Activated CD4-positive, alpha-beta memory T cell treated with anti-CD3 and anti-CD28 coated beads for 36 hours (primary cell): ENCODE data around the gene PDILT. TPM values are rescaled to one million over a fixed set of nuclear protein-coding genes. Genes with fewer than 3 reads are reported as not detected.
"Not testable (repeated sequence)": the region's sequence is repeated elsewhere in the genome, so short reads cannot be mapped to it uniquely, and the experiment has no call there.

Experiments used
- CTCF ChIA-PET: fragments of 350-600 bp; sonication (Branson Sonifier 250); formaldehyde crosslinking; loops from one replicate; lab custom pipeline; 2021; ENCODE audit warnings: antibody characterized with exemption, inconsistent platforms; lab: Charles Lee
- POLR2A ChIA-PET: fragments of 350-600 bp; sonication (Branson Sonifier 250); formaldehyde crosslinking; loops from one replicate; lab custom pipeline; 2021; ENCODE audit warnings: antibody characterized with exemption; lab: Charles Lee
- DNase-seq: peaks from one replicate; pipeline ENCODE4 v3.0.0-alpha.2; 2020
- H3K27ac Mint-ChIP-seq: one replicate; pipeline ENCODE4 v1.8.0; 2021; ENCODE audit warnings: mixed read lengths
- H3K27me3 Mint-ChIP-seq: one replicate; pipeline ENCODE4 v1.8.0; 2021; ENCODE audit warnings: mixed read lengths
- H3K36me3 Mint-ChIP-seq: one replicate; pipeline ENCODE4 v1.8.0; 2021; ENCODE audit warnings: mixed read lengths
- H3K4me1 Mint-ChIP-seq: one replicate; pipeline ENCODE4 v1.8.0; 2021; ENCODE audit warnings: low read depth, mixed read lengths
- H3K4me3 Mint-ChIP-seq: one replicate; pipeline ENCODE4 v1.8.0; 2021; ENCODE audit warnings: mild to moderate bottlenecking, mixed read lengths
- H3K9me3 Mint-ChIP-seq: one replicate; pipeline ENCODE4 v1.8.0; 2021; ENCODE audit warnings: mixed read lengths
- intact Hi-C: fragments of 100-400 bp; cut with micrococcal nuclease; formaldehyde crosslinking; loops from one replicate; pipeline ENCODE4 v1.15.1; 2023
- total RNA-seq, 2 experiments: library from RNA; stranded (reverse); gene quantifications; one replicate each; pipeline ENCODE4 v1.2.3, GENCODE V29; 2021

The PDILT gene
- total RNA-seq, 2 experiments from 2014 or later: not detected

DNA sequence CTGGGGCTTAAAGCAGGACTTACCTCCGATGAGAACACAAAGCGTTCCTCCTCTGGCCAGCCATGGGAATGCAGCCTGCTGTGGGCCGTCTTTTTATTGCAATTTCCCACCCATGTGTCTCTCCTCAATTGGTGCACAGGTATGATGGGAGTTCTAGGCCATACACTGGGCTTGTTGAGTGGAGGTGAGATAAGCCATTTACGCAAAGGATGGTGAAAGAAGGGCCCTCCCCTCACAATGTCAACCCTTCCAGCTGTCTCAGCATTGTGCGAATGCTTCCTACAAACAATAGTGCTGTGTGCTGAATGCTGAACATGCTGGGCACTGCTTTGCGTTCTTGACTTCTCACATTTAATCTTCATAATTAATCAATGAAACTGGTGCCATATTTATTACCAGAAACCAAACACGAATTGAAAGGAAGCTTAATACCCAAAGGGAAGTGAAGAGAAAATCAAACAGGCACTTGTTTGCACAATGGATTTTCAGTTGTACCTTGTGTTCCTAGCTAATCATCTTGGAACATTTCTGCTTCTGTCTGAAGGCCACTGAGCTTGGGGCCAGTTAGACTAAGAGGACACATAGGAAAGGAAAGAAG is 77.0 kb downstream of the PDILT start, which contains the start of gene GP2:
Gene GP2 (minus strand): TSS at position 70 of the 598 bp plus-strand sequence. CDS start 1,082 bp downstream, outside the sequence.
- Mint-ChIP-seq H3K27ac (no peak within 1 kb of the TSS), H3K9me3 (no peaks in the 10 kb centered on the region), H3K36me3 (no peaks in the 10 kb centered on the region), H3K27me3 (no peaks in the 10 kb centered on the region), H3K4me3 (no peak within 1 kb of the TSS), H3K4me1 (no peaks in the 10 kb centered on the region)
- DNase-seq: no peak
- intact Hi-C loops: no loop called here
- ChIA-PET CTCF (no interaction called here), POLR2A (no interaction called here)

DNA sequence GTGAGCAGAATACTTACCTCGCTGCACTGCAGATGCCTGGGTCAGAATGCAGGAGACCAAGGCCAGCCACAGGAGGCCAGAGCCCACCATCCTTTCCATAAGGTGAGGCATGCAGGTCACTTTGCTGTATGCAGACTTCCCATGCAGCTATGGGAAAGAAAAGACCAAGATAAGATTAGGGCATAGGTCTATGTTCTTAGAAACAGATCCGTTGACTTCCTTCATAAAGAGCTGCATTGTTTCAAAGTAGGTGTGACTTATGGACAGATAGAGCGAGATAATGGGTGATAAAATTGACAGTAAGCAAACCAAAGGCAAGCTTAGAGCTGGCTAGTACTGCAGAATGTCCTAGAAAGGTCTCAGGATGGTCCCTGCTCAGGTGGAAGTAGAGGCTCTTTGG is 78.2 kb downstream of the PDILT start:
- no peak for DNase-seq
- CTCF ChIA-PET: no interaction called here
- H3K4me3 Mint-ChIP-seq: no peak overlapping the region
- intact Hi-C loops: no loop called here
- no peaks in the 10 kb centered on the region for H3K4me1 Mint-ChIP-seq
- no peaks in the 10 kb centered on the region for H3K9me3 Mint-ChIP-seq
- H3K36me3 Mint-ChIP-seq: no peaks in the 10 kb centered on the region
- H3K27ac Mint-ChIP-seq: no peak overlapping the region
- POLR2A ChIA-PET: no interaction called here
- no peaks in the 10 kb centered on the region for H3K27me3 Mint-ChIP-seq

DNA sequence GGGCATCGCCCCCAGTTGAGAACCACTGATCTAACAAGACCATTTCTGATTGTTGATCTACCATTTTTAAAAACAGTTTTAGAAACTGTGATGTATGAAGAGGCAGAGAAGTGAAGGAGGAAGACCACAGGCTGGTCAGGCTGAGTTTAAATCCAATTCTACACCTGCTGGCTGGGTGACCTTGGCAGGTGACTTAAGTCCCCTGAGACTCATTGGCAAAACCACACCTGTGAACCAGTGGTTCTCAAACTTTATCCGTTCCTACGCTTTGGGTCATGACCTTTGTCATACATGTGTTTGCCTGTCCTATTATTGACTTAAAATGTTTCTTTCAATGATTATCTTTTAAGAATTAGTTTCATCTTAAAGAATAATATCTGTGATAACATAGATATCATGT is 79.5 kb downstream of the PDILT start:
- POLR2A ChIA-PET: no interaction called here
- H3K36me3 Mint-ChIP-seq: no peaks in the 10 kb centered on the region
- no peaks in the 10 kb centered on the region for H3K27me3 Mint-ChIP-seq

DNA sequence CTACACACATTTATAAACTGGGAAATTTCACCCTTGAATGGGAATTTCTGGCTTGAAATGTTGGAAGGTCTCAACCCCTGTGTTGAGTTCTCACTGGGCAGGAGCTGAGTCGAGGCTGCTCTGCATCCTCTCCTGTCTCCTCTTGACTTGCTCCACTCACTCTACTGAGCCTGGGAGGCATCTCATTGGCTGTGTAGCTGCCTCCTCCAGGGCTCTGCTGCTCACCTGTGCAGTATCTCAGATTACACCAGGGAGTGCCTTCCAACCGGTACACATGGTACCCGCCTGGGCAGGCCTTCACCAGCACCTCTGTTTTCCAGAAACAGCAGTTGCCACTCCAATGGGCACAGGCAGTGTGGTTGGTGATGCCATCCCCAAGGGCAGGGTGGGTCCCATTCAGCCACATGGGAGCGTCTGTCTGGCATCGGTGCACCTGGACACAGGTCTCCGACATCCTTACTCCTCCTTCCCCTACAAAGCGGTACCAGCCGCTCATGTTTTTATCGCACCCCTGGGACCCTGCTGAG is 80.9 kb downstream of the PDILT start:
- Mint-ChIP-seq H3K9me3 (no peaks in the 10 kb centered on the region), H3K27me3 (no peaks in the 10 kb centered on the region), H3K4me3 (no peak overlapping the region), H3K4me1 (no peaks in the 10 kb centered on the region), H3K36me3 (no peaks in the 10 kb centered on the region), H3K27ac (no peak overlapping the region)
- ChIA-PET POLR2A (no interaction called here), CTCF (interaction anchor here (1.4 kb wide), 1 partner anchor 61 kb away, joined by 3 read pairs; no protein-coding TSS in a partner anchor)
- DNase-seq: no peak
- intact Hi-C loops: no loop called here

More for the DNA sequence above, 79.5 kb downstream of the PDILT start:
- Mint-ChIP-seq H3K4me3 (no peak overlapping the region), H3K9me3 (no peaks in the 10 kb centered on the region), H3K4me1 (no peaks in the 10 kb centered on the region), H3K27ac (no peak overlapping the region)
- DNase-seq: no peak
- CTCF ChIA-PET: no interaction called here
- intact Hi-C loops: no loop called here

DNA sequence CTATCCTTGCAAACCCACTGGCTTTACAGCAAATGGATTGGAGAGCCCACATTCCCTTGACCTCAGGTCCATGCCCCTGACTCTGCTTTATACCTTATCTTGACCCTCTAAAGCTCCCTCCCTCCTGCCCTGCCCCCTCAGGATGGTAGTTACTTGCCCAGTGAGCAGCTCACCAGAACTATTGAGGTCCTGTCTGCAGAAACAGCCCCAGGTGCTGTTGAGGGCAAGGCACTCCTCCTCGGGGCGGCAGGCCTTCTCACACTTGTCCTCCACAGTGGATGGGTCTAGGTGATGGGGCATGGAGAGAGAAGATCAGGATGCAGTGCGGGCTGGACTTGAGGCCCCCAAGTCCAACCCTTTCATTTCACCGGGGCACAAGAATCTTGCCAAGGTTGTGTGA is 81.8 kb downstream of the PDILT start:
- H3K9me3 Mint-ChIP-seq: no peaks in the 10 kb centered on the region
- ChIA-PET CTCF (interaction anchor here (1.4 kb wide), 1 partner anchor 62 kb away, joined by 3 read pairs; no protein-coding TSS in a partner anchor), POLR2A (no interaction called here)
- no peaks in the 10 kb centered on the region for H3K27me3 Mint-ChIP-seq
- no peaks in the 10 kb centered on the region for H3K36me3 Mint-ChIP-seq
- no peaks in the 10 kb centered on the region for H3K4me1 Mint-ChIP-seq
- H3K4me3 Mint-ChIP-seq: no peak overlapping the region
- intact Hi-C loops: no loop called here
- H3K27ac Mint-ChIP-seq: no peak overlapping the region
- no peak for DNase-seq

DNA sequence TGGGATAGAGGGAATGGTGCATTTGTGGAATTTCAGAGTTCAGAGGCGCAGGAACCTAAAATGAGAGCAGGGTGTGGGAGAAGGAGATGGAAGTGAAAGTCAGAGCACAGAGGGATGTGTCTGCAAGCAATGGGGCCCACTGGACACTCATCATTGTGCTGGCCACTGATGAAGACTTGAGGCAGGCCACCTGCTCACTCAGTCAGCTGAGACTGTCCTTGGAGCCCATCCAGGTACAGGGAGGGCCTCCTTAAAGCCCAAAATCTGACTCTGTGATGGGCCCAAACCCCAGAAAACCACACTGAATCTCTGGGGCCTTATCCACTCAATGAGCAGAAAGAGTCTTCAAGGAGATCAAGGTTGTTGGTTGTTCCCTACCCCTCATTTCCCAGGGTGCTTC is 82.9 kb downstream of the PDILT start:
- Mint-ChIP-seq H3K4me3 (no peak overlapping the region), H3K4me1 (no peaks in the 10 kb centered on the region), H3K36me3 (no peaks in the 10 kb centered on the region), H3K27ac (no peak overlapping the region), H3K9me3 (no peaks in the 10 kb centered on the region), H3K27me3 (no peaks in the 10 kb centered on the region)
- intact Hi-C loops: no loop called here
- POLR2A ChIA-PET: no interaction called here
- CTCF ChIA-PET: no interaction called here
- no peak for DNase-seq

DNA sequence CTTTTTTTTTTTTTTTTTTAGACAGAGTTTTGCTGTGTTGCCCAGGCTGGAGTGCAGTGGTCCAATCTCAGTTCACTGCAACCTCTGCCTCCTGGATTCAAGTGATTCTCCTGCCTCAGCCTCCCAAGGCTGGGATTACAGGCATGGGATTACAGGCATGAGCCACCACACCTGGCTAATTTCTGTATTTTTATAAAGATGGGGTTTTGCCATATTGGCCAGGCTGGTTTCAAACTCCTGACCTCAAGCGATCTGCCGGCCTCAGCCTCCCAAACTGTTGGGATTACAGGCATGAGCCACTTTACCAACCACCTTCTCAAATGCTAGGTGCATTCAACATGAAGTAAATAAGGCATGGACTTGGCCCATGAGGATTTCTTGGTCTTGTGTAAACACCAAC is 83.5 kb downstream of the PDILT start:
- H3K27ac Mint-ChIP-seq, H3K4me1 Mint-ChIP-seq, H3K9me3 Mint-ChIP-seq, H3K36me3 Mint-ChIP-seq, intact Hi-C loops, H3K4me3 Mint-ChIP-seq, CTCF ChIA-PET, DNase-seq, H3K27me3 Mint-ChIP-seq, POLR2A ChIA-PET: not testable (repeated sequence)

DNA sequence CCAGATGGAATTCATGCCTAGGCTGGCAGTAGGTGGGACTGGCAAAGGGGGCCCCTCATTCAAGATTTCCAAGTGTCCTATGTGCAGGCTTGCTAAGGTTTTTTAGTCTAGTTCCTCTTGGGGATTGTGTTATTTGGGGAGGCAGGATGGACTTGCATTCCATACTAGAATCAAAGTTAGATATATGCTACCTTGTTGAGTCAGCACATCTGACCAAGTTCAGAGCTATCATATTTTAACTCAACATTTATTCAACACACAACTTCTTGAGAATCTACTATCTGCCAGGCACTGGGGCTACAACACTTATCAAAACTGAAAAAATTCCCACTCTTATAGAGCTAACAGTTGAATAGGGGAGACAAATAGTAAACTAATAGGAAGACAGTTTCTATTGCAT is 83.9 kb downstream of the PDILT start:
- H3K4me1 Mint-ChIP-seq: no peaks in the 10 kb centered on the region
- POLR2A ChIA-PET: no interaction called here
- no peaks in the 10 kb centered on the region for H3K9me3 Mint-ChIP-seq
- no peaks in the 10 kb centered on the region for H3K27me3 Mint-ChIP-seq
- H3K36me3 Mint-ChIP-seq: no peaks in the 10 kb centered on the region
- CTCF ChIA-PET: no interaction called here
- H3K4me3 Mint-ChIP-seq: no peak overlapping the region
- intact Hi-C loops: no loop called here
- no peak overlapping the region for H3K27ac Mint-ChIP-seq
- DNase-seq: no peak

DNA sequence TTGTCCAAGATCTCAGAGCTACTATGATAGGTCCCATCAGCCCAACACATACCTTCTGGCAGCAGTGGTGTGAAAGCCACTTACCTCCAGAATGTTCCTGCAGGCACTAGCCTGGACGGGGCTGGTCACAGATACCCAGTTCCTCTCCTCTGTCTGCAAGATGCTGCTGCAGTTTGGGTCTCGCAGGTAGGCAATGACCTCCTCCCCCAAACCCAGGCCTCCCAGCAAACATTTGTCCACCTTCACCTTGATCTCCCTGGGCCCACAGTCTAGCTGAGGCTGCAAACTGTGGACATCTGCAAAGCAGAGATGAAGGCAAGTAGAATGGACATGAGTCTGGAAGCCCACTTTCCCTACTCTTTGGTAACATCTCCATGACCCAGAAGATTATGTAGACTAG is 84.4 kb downstream of the PDILT start:
- Mint-ChIP-seq H3K9me3 (no peaks in the 10 kb centered on the region), H3K4me1 (no peaks in the 10 kb centered on the region), H3K27me3 (no peaks in the 10 kb centered on the region), H3K4me3 (no peak overlapping the region), H3K27ac (no peak overlapping the region), H3K36me3 (no peaks in the 10 kb centered on the region)
- intact Hi-C loops: no loop called here
- ChIA-PET POLR2A (no interaction called here), CTCF (no interaction called here)
- DNase-seq: no peak

DNA sequence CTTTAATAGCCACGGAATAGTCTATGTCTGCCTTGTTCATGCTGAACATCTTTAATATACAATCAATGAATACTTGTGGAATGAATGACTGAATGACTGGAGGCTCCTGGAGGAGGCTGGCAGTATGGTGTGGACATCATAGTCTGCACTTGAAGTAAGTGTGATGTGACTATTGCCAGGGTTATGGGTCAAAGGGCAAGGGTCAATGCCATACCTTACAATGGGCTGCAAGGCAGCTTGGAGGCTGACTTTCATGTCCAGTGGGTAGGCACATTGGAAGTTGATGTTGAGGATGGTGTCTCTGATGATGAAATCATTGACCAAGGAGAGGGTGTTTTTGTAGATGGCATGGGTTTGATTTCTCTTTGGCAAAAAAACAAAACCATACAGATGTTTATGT is 85.1 kb downstream of the PDILT start:
- CTCF ChIA-PET: no interaction called here

DNA sequence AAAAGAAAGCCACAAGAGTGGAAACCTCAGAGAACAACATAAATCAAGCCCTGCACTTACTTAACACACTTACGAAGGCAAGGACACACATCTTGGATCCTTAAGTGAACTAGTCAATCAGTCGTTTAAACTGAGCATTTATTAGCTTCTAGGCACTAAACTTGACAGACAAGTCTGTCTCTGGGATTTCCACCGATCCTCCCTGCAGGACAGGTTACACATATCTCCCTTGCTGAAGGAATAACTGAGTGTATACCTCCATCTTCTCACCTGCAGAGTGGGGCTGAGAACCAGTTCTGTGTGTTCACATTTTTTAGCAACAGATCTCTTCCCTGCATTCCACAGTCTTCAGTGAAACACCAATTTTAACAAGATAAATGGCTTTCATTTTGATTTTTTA is 86.1 kb downstream of the PDILT start:
- no peaks in the 10 kb centered on the region for H3K9me3 Mint-ChIP-seq

More for the DNA sequence above, 85.1 kb downstream of the PDILT start:
- H3K9me3 Mint-ChIP-seq: no peaks in the 10 kb centered on the region
- POLR2A ChIA-PET: no interaction called here
- no peaks in the 10 kb centered on the region for H3K4me1 Mint-ChIP-seq
- H3K4me3 Mint-ChIP-seq: no peak overlapping the region
- peaks cover 2% of the 10 kb centered on the region for H3K27me3 Mint-ChIP-seq
- intact Hi-C loops: no loop called here
- DNase-seq: no peak
- no peaks in the 10 kb centered on the region for H3K36me3 Mint-ChIP-seq
- no peak overlapping the region for H3K27ac Mint-ChIP-seq

DNA sequence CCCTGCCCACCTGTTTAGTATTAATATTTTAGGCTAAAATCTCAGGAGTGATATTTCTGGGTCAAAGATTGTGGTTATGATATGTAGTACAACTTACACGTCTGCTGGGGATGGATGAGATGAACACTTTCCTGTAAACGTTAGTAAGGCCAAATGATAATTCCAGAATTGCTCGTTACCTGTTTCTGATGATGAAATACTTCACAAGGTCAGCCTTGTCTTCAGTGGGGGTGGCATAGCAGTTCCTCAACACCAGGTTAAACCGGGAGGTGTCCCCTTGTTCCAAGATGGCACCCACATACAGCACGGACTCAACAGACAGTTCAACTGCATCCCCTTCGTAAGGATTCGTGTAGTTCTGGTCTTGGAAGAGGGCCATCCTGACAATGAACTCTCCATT is 86.5 kb downstream of the PDILT start:
- Mint-ChIP-seq H3K36me3 (no peaks in the 10 kb centered on the region), H3K4me3 (no peak overlapping the region), H3K4me1 (no peaks in the 10 kb centered on the region), H3K27ac (no peak overlapping the region), H3K9me3 (no peaks in the 10 kb centered on the region), H3K27me3 (peaks cover 3% of the 10 kb centered on the region)
- intact Hi-C loops: no loop called here
- ChIA-PET POLR2A (no interaction called here), CTCF (interaction anchor here (1.0 kb wide), 1 partner anchor 17 kb away, joined by 3 read pairs; no protein-coding TSS in a partner anchor)
- no peak for DNase-seq

More for the DNA sequence above, 86.1 kb downstream of the PDILT start:
- no peak for DNase-seq
- no peak overlapping the region for H3K27ac Mint-ChIP-seq
- no peaks in the 10 kb centered on the region for H3K4me1 Mint-ChIP-seq
- CTCF ChIA-PET: no interaction called here
- intact Hi-C loops: no loop called here
- H3K27me3 Mint-ChIP-seq: peaks cover 3% of the 10 kb centered on the region
- POLR2A ChIA-PET: no interaction called here
- no peak overlapping the region for H3K4me3 Mint-ChIP-seq
- H3K36me3 Mint-ChIP-seq: no peaks in the 10 kb centered on the region

DNA sequence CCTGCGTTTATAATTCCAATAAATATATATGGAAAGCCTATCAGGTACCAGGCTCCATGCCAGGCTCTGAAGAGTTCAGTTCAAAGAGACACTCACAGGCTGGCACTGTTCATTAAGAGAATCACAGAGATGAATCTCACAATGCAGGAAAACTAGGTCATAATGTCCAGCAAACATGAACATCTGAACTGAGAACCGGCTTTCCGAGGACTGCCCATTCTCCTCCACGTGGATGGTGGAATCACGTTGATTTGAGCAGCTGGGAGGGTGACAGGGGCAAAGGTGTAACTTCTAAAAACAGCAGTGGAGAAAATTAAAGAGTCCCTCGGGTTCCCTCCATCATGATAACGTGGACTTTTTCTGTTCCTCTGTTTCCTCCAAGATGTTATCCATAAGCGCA is 87.4 kb downstream of the PDILT start:
- no peak for DNase-seq
- Mint-ChIP-seq H3K27me3 (peaks cover 3% of the 10 kb centered on the region), H3K4me1 (no peaks in the 10 kb centered on the region), H3K27ac (no peak overlapping the region), H3K36me3 (no peaks in the 10 kb centered on the region), H3K4me3 (no peak overlapping the region), H3K9me3 (no peaks in the 10 kb centered on the region)
- ChIA-PET CTCF (interaction anchor here (1.0 kb wide), 1 partner anchor 16 kb away, joined by 3 read pairs; no protein-coding TSS in a partner anchor), POLR2A (no interaction called here)
- intact Hi-C loops: no loop called here
